Measurements from ENCODE around the gene UTP3.
"Not testable (repeated sequence)": the region's sequence is repeated elsewhere in the genome, so short reads cannot be mapped to it uniquely, and the experiment has no call there.

UTP3 gene

GRCh38 chr4:70687821-70688794, at the start of gene UTP3:
UTP3 (plus strand) TSS chr4:70688532; CDS start chr4:70688678, 146 bp downstream.
- DNase-seq (ENCODE audit: low read depth) = peak; percentile 92

- DNase-seq (ENCODE audit: low read depth) = no peak
Measured at GRCh38 chr4:70640192-70640591, 48.1 kb upstream of the UTP3 start.

- not testable (repeated sequence) for DNase-seq (ENCODE audit: low read depth)
Measured at GRCh38 chr4:70650741-70651140, 37.6 kb upstream of the UTP3 start.

GRCh38 chr4:70651864-70652506, 36.3 kb upstream of the UTP3 start:
- no peak for DNase-seq (ENCODE audit: low read depth)

GRCh38 chr4:70654605-70655011, 33.7 kb upstream of the UTP3 start:
- no peak for DNase-seq (ENCODE audit: low read depth)

- DNase-seq (ENCODE audit: low read depth) = no peak
Measured at GRCh38 chr4:70657326-70657725, 31.0 kb upstream of the UTP3 start.

GRCh38 chr4:70658418-70658817, 29.9 kb upstream of the UTP3 start:
- DNase-seq (ENCODE audit: low read depth) = no peak

GRCh38 chr4:70660106-70660505, 28.2 kb upstream of the UTP3 start:
- no peak for DNase-seq (ENCODE audit: low read depth)

- not testable (repeated sequence) for DNase-seq (ENCODE audit: low read depth)
Measured at GRCh38 chr4:70661309-70661922, 26.9 kb upstream of the UTP3 start.

GRCh38 chr4:70666369-70666768, 22.0 kb upstream of the UTP3 start, which contains the start of gene JCHAIN:
JCHAIN (minus strand) TSS chr4:70666508; CDS start chr4:70666490, 18 bp downstream.
- DNase-seq (ENCODE audit: low read depth) = no peak

GRCh38 chr4:70667740-70668535, 20.4 kb upstream of the UTP3 start:
- DNase-seq (ENCODE audit: low read depth) = no peak

GRCh38 chr4:70670332-70671014, 17.9 kb upstream of the UTP3 start:
- no peak for DNase-seq (ENCODE audit: low read depth)

GRCh38 chr4:70671091-70671490, 17.2 kb upstream of the UTP3 start:
- no peak for DNase-seq (ENCODE audit: low read depth)

GRCh38 chr4:70674191-70674590, 14.1 kb upstream of the UTP3 start:
- no peak for DNase-seq (ENCODE audit: low read depth)

- no peak for DNase-seq (ENCODE audit: low read depth)
Measured at GRCh38 chr4:70674731-70675130, 13.6 kb upstream of the UTP3 start.

GRCh38 chr4:70676554-70677090, 11.7 kb upstream of the UTP3 start:
- DNase-seq (ENCODE audit: low read depth) = no peak

GRCh38 chr4:70678383-70678999, 9.8 kb upstream of the UTP3 start:
- DNase-seq (ENCODE audit: low read depth) = no peak

GRCh38 chr4:70680934-70681333, 7.4 kb upstream of the UTP3 start:
- no peak for DNase-seq (ENCODE audit: low read depth)

GRCh38 chr4:70681704-70682103, 6.6 kb upstream of the UTP3 start:
- DNase-seq (ENCODE audit: low read depth) = no peak

- not testable (repeated sequence) for DNase-seq (ENCODE audit: low read depth)
Measured at GRCh38 chr4:70682142-70682541, 6.2 kb upstream of the UTP3 start.

All from activated gamma-delta T cell treated with anti-CD3 and anti-CD28 coated beads, Interleukin-2, amount 50 U/mL, for 16 hours (primary cell).